MM.1S (cell line): Measurements from ENCODE around the gene STX8.

Source experiments
- DNase-seq: peaks from one replicate; pipeline ENCODE4 v3.0.0-alpha.2; 2015
- H2AFZ ChIP-seq: fragments of 300-600 bp; sonication (generic); 2 replicates; pipeline ENCODE4 v1.6.0; 2016; ENCODE audit warnings: antibody characterized with exemption, low read length
- H3F3A ChIP-seq: fragments of 300-600 bp; sonication (generic); 2 replicates; pipeline ENCODE4 v1.6.1; 2016; ENCODE audit warnings: mild to moderate bottlenecking, antibody characterized with exemption, low read length, moderate library complexity, mixed read lengths; ENCODE audit not compliant: insufficient read depth
- H3K27ac ChIP-seq: fragments of 300-600 bp; sonication (generic); 2 replicates; pipeline ENCODE4 v1.5.1; 2016; ENCODE audit warnings: mild to moderate bottlenecking, low read length
- H3K27me3 ChIP-seq: fragments of 300-600 bp; sonication (generic); replicated peaks from 2 replicates; pipeline ENCODE4 v1.6.0; 2016; ENCODE audit warnings: low read length; ENCODE audit not compliant: insufficient read depth
- H3K36me3 ChIP-seq: fragments of 300-600 bp; sonication (generic); replicated peaks from 2 replicates; pipeline ENCODE4 v1.6.1; 2016; ENCODE audit warnings: mild to moderate bottlenecking, low read length, mixed read lengths; ENCODE audit not compliant: insufficient read depth
- H3K4me1 ChIP-seq: fragments of 300-600 bp; sonication (generic); 2 replicates; pipeline ENCODE4 v1.6.1; 2016; ENCODE audit warnings: low read length, mixed read lengths
- H3K4me2 ChIP-seq: fragments of 300-600 bp; sonication (generic); 2 replicates; pipeline ENCODE4 v1.6.0; 2016; ENCODE audit warnings: low read depth, low read length
- H3K4me3 ChIP-seq: fragments of 300-600 bp; sonication (generic); 2 replicates; pipeline ENCODE4 v1.5.1; 2016; ENCODE audit warnings: low read length, mixed read lengths
- H3K79me2 ChIP-seq: fragments of 300-600 bp; sonication (generic); 2 replicates; pipeline ENCODE4 v1.6.1; 2016; ENCODE audit warnings: mixed run types, low read length, mixed read lengths
- H3K9ac ChIP-seq: fragments of 300-600 bp; sonication (generic); 2 replicates; pipeline ENCODE4 v1.6.1; 2016; ENCODE audit warnings: low read length, mixed read lengths
- H3K9me2 ChIP-seq: fragments of 300-600 bp; sonication (generic); replicated peaks from 2 replicates; pipeline ENCODE4 v1.6.1; 2016; ENCODE audit warnings: mild to moderate bottlenecking, low read length, mixed read lengths; ENCODE audit not compliant: insufficient read depth
- H3K9me3 ChIP-seq: fragments of 300-600 bp; sonication (generic); replicated peaks from 2 replicates; pipeline ENCODE4 v1.6.1; 2016; ENCODE audit warnings: mild to moderate bottlenecking, low read length, mixed read lengths; ENCODE audit not compliant: insufficient read depth
- H4K20me1 ChIP-seq: fragments of 300-600 bp; sonication (generic); 2 replicates; pipeline ENCODE4 v1.6.1; 2016; ENCODE audit warnings: mild to moderate bottlenecking, low read length, moderate library complexity, mixed read lengths; ENCODE audit not compliant: insufficient read depth
- EZH2 ChIP-seq: fragments of 300-600 bp; sonication (generic); optimal IDR thresholded peaks from 2 replicates; pipeline ENCODE3; 2017; ENCODE audit warnings: low read depth, mild to moderate bottlenecking, antibody characterized with exemption, low read length, mixed read lengths
- EZH2phosphoT487 ChIP-seq: fragments of 300-600 bp; sonication (generic); IDR thresholded peaks from 2 replicates; pipeline ENCODE4 v1.6.1; 2018; ENCODE audit warnings: antibody characterized with exemption, low read length
- TF ChIP-seq, protein P1 (sequence below): fragments of 300-600 bp; sonication (generic); IDR thresholded peaks from 2 replicates; pipeline ENCODE4 v1.5.1; 2016; ENCODE audit warnings: antibody characterized with exemption, low read length, mixed read lengths

Gene STX8

DNA sequence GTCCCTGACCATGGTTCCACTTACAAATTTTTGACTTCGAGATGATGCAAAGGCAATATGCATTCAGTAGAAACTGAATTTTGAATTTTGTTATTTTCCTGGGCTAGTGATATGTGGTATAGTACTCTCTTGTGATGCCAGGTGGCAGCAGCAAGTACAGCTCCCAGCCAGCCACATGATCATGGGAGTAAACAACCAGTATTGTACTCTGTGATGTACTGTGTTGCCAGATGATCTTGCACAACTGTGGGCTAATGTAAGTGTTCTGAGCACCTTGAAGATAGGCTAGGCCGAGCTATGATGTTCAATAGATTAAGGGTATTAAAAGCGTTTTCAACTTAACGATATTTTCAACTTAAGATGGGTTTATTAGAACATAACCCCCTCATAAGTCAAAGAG, 250.8 kb downstream of the STX8 start:
- Histone ChIP-seq H3K4me1 (no peaks in the 10 kb centered on the region), H3K36me3 (no peaks in the 10 kb centered on the region), H3K27me3 (no peaks in the 10 kb centered on the region), H3K79me2 (no peaks in the 10 kb centered on the region), H3K9me3 (no peaks in the 10 kb centered on the region), H2AFZ (no peak overlapping the region), H3K27ac (no peak overlapping the region), H3F3A (no peaks in the 10 kb centered on the region), H3K4me2 (no peak overlapping the region), H3K4me3 (no peak overlapping the region), H4K20me1 (no peaks in the 10 kb centered on the region), H3K9ac (no peak overlapping the region), H3K9me2 (no peaks in the 10 kb centered on the region)
- DNase-seq: no peak
- no peak for TF ChIP-seq EZH2phosphoT487
- TF ChIP-seq EZH2: no peak
- TF ChIP-seq, protein P1, sequence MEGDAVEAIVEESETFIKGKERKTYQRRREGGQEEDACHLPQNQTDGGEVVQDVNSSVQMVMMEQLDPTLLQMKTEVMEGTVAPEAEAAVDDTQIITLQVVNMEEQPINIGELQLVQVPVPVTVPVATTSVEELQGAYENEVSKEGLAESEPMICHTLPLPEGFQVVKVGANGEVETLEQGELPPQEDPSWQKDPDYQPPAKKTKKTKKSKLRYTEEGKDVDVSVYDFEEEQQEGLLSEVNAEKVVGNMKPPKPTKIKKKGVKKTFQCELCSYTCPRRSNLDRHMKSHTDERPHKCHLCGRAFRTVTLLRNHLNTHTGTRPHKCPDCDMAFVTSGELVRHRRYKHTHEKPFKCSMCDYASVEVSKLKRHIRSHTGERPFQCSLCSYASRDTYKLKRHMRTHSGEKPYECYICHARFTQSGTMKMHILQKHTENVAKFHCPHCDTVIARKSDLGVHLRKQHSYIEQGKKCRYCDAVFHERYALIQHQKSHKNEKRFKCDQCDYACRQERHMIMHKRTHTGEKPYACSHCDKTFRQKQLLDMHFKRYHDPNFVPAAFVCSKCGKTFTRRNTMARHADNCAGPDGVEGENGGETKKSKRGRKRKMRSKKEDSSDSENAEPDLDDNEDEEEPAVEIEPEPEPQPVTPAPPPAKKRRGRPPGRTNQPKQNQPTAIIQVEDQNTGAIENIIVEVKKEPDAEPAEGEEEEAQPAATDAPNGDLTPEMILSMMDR: no peak

DNA sequence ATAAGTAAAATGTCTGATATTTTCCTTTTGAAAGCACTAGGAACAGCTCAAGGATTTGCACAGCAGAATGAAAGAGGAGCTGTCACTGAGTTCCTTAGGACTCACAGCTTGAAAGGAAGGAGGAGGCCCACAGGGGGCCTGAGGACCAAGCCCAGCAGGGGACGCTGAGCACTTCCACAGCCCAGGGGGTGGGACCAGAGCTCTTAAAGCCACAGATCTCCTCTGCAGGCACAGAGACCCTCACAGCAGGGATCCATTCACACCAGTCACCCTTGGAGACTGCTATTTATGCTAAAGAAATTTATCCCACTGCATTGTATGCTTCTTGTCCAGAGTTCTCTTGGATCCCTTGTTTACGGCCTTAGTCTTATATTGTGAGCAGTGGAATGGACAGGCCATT, 253.3 kb downstream of the STX8 start:
- Histone ChIP-seq H3F3A (no peaks in the 10 kb centered on the region), H3K79me2 (no peaks in the 10 kb centered on the region), H3K27ac (no peak overlapping the region), H4K20me1 (no peaks in the 10 kb centered on the region), H3K9me2 (no peaks in the 10 kb centered on the region), H3K9ac (no peak overlapping the region), H3K9me3 (no peaks in the 10 kb centered on the region), H3K4me3 (no peak overlapping the region), H2AFZ (no peak overlapping the region), H3K4me2 (no peak overlapping the region), H3K4me1 (no peaks in the 10 kb centered on the region), H3K27me3 (no peaks in the 10 kb centered on the region), H3K36me3 (no peaks in the 10 kb centered on the region)
- no peak for DNase-seq
- TF ChIP-seq, protein P1: no peak

DNA sequence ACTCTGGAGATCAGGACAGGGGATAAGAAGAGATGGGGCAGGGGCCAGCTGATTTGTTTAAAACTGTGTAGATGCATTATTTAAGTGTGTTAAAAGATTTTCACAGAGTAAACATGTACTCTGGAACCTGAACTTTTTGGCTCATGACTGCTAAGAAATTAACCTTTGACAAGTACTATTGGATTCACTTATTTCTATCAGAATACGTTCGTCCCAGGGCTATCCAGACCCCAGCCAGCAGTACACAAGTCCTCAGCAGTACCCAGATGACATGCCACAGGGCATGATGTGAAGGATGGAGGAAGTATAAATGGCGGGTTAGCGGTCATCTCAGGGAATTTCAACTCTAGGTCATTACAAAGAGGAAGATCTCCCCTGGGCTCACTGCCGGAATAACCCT, 253.7 kb downstream of the STX8 start:
- no peak overlapping the region for H2AFZ ChIP-seq
- no peak overlapping the region for H3K4me3 ChIP-seq
- H3K9me3 ChIP-seq: no peaks in the 10 kb centered on the region
- no peaks in the 10 kb centered on the region for H3K36me3 ChIP-seq
- H3K4me2 ChIP-seq: no peak overlapping the region
- no peaks in the 10 kb centered on the region for H3K4me1 ChIP-seq
- no peaks in the 10 kb centered on the region for H3K27me3 ChIP-seq
- no peaks in the 10 kb centered on the region for H3F3A ChIP-seq
- no peak overlapping the region for H3K9ac ChIP-seq
- no peak for DNase-seq
- H3K79me2 ChIP-seq: no peaks in the 10 kb centered on the region
- no peaks in the 10 kb centered on the region for H3K9me2 ChIP-seq
- no peaks in the 10 kb centered on the region for H4K20me1 ChIP-seq
- H3K27ac ChIP-seq: no peak overlapping the region
- TF ChIP-seq, protein P1: no peak
- no peak for TF ChIP-seq EZH2

DNA sequence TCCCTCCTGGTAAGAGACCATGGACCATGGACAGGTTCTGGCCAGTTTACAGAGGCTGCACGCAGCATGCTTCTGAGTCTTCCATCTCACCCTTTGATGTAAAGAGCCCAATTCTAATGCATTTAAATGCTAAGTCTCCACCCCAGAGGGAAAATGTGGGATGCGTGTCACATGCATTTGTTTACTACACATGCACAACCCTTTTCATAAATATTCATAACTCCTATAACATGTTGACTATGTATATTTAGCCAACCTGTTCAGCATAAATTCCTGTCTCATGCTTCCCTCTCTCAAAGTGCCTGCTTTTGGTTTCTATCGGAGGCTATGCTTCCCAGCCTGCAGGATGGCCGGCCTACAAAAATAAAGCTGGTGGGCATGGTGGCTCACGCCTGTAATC, 260.3 kb downstream of the STX8 start:
- DNase-seq: no peak
- Histone ChIP-seq H3K9ac (no peak overlapping the region), H4K20me1 (no peaks in the 10 kb centered on the region), H3K9me3 (no peaks in the 10 kb centered on the region), H3K79me2 (no peaks in the 10 kb centered on the region), H3F3A (no peaks in the 10 kb centered on the region), H3K4me2 (no peak overlapping the region), H3K27ac (no peak overlapping the region), H3K4me3 (no peak overlapping the region), H3K36me3 (no peaks in the 10 kb centered on the region), H3K9me2 (no peaks in the 10 kb centered on the region), H3K27me3 (no peaks in the 10 kb centered on the region), H3K4me1 (no peaks in the 10 kb centered on the region), H2AFZ (no peak overlapping the region)
- no peak for TF ChIP-seq EZH2phosphoT487
- TF ChIP-seq EZH2: no peak
- TF ChIP-seq, protein P1: no peak
